KMS-11 (cell line): ENCODE data around the gene DLG2.

ENCODE experiments used
- H2AFZ ChIP-seq: fragments of 200-600 bp; sonication (generic); 2 replicates; pipeline ENCODE4 v1.6.1; 2016; ENCODE audit warnings: antibody characterized with exemption, mixed run types, low read depth
- H3K27ac ChIP-seq: fragments of 200-600 bp; sonication (generic); 2 replicates; pipeline ENCODE4 v1.6.1; 2016; ENCODE audit warnings: mild to moderate bottlenecking, mixed run types
- H3K27me3 ChIP-seq: fragments of 200-600 bp; sonication (generic); 2 replicates; pipeline ENCODE4 v1.6.1; 2017; ENCODE audit warnings: mild to moderate bottlenecking, low read depth, mixed run types, moderate library complexity; ENCODE audit not compliant: insufficient read depth
- H3K36me3 ChIP-seq: fragments of 200-600 bp; sonication (generic); 2 replicates; pipeline ENCODE4 v1.6.1; 2017; ENCODE audit warnings: mild to moderate bottlenecking, mixed run types; ENCODE audit not compliant: insufficient read depth
- H3K4me1 ChIP-seq: fragments of 200-600 bp; sonication (generic); 2 replicates; pipeline ENCODE4 v1.6.1; 2016; ENCODE audit warnings: mild to moderate bottlenecking, low read depth, mixed run types; ENCODE audit not compliant: poor library complexity, severe bottlenecking
- H3K4me2 ChIP-seq: fragments of 200-600 bp; sonication (generic); 2 replicates; pipeline ENCODE4 v1.7.0; 2016; ENCODE audit warnings: mild to moderate bottlenecking, mixed run types
- H3K4me3 ChIP-seq: fragments of 200-600 bp; sonication (generic); IDR thresholded peaks from 2 replicates; pipeline ENCODE4 v1.6.1; 2017; ENCODE audit warnings: low read depth, low read length, mixed read lengths; ENCODE audit not compliant: insufficient read depth
- H3K79me2 ChIP-seq: fragments of 200-600 bp; sonication (generic); 2 replicates; pipeline ENCODE4 v1.6.1; 2016; ENCODE audit warnings: low read depth, mixed run types; ENCODE audit not compliant: insufficient read depth
- H3K9ac ChIP-seq: fragments of 200-600 bp; sonication (generic); 2 replicates; pipeline ENCODE4 v1.6.1; 2016; ENCODE audit warnings: mild to moderate bottlenecking, mixed run types
- H4K20me1 ChIP-seq: fragments of 200-600 bp; sonication (generic); 2 replicates; pipeline ENCODE4 v1.6.1; 2016; ENCODE audit warnings: mild to moderate bottlenecking, mixed run types; ENCODE audit not compliant: insufficient read depth
- TF ChIP-seq, protein P1 (sequence below): fragments of 200-600 bp; sonication (generic); conservative IDR thresholded peaks from 2 replicates; pipeline ENCODE4 v1.6.1; 2017; ENCODE audit warnings: low read depth, mild to moderate bottlenecking, antibody characterized with exemption, low read length, moderate library complexity, mixed read lengths

The DLG2 gene

DNA sequence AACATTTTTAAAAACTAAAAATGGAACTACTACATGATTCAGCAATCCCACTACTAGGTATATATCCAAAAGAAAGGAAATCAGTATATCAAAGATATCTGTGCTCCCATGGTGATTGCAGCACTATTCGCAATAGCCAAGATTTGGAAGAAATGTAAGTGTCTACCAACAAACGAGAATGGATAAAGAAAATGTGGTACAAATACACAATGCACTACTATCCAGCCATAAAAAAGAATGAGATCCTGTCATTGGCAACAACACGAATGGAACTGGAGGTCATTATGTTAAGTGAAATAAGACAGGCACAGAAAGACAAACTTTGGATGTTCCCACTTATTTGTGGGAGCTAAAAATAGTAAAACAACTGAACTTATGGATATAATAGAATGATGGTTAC lies 1765.1 kb downstream of the DLG2 start:
- Histone ChIP-seq H2AFZ (no peak overlapping the region), H3K27me3 (no peaks in the 10 kb centered on the region), H3K27ac (no peak overlapping the region), H3K36me3 (no peaks in the 10 kb centered on the region), H4K20me1 (no peaks in the 10 kb centered on the region), H3K79me2 (no peaks in the 10 kb centered on the region), H3K9ac (no peak overlapping the region), H3K4me2 (no peak overlapping the region), H3K4me3 (no peak overlapping the region), H3K4me1 (no peaks in the 10 kb centered on the region)
- TF ChIP-seq, protein P1, sequence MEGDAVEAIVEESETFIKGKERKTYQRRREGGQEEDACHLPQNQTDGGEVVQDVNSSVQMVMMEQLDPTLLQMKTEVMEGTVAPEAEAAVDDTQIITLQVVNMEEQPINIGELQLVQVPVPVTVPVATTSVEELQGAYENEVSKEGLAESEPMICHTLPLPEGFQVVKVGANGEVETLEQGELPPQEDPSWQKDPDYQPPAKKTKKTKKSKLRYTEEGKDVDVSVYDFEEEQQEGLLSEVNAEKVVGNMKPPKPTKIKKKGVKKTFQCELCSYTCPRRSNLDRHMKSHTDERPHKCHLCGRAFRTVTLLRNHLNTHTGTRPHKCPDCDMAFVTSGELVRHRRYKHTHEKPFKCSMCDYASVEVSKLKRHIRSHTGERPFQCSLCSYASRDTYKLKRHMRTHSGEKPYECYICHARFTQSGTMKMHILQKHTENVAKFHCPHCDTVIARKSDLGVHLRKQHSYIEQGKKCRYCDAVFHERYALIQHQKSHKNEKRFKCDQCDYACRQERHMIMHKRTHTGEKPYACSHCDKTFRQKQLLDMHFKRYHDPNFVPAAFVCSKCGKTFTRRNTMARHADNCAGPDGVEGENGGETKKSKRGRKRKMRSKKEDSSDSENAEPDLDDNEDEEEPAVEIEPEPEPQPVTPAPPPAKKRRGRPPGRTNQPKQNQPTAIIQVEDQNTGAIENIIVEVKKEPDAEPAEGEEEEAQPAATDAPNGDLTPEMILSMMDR = no peak

DNA sequence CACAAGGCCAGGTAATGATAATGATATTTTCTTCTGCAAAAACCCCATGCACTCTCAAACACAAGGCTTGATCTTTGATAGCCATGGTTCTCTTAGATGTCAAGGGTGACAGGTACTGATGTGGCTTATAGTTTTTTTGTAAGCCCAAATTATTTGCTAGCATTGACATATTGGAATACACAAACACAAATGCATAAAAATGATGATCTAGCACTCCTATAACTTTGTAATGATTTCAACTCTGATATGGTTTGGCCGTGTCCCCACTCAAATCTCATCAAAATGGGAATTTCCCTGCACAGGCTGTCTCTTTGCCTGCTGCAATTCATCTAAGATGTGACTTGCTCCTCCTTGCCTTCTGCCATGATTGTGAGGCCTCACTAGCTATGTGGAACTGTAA lies 1768.5 kb downstream of the DLG2 start:
- Histone ChIP-seq H2AFZ (no peak overlapping the region), H3K4me1 (no peaks in the 10 kb centered on the region), H3K36me3 (no peaks in the 10 kb centered on the region), H3K79me2 (no peaks in the 10 kb centered on the region), H3K27ac (no peak overlapping the region), H3K4me3 (no peak overlapping the region), H4K20me1 (no peaks in the 10 kb centered on the region), H3K9ac (no peak overlapping the region), H3K27me3 (no peaks in the 10 kb centered on the region), H3K4me2 (no peak overlapping the region)
- TF ChIP-seq, protein P1 = no peak

DNA sequence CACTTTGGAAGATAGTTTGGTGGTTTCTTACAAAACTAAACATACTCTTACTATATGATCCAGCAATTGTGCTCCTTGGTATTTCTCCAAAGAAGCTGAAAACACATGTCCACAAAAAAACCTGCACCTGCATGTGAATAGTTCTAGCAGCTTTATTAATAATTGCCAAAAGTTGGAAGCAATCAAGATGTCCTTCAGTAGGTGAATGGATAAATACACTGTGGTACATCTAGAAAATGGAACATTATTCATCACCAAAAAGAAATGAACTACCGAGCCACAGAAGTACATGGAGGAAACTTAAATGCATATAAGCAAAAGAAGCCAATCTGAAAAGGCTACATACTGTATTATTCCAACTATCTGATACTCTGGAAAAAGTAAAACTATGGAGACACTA lies 1771.9 kb downstream of the DLG2 start:
- H3K27ac ChIP-seq = no peak overlapping the region
- H3K79me2 ChIP-seq = no peaks in the 10 kb centered on the region
- H3K9ac ChIP-seq = no peak overlapping the region
- H3K4me3 ChIP-seq = no peak overlapping the region
- H3K4me1 ChIP-seq = no peaks in the 10 kb centered on the region
- no peaks in the 10 kb centered on the region for H3K36me3 ChIP-seq
- no peaks in the 10 kb centered on the region for H4K20me1 ChIP-seq
- TF ChIP-seq, protein P1 = no peak
- H2AFZ ChIP-seq = no peak overlapping the region
- H3K27me3 ChIP-seq = no peaks in the 10 kb centered on the region
- no peak overlapping the region for H3K4me2 ChIP-seq

DNA sequence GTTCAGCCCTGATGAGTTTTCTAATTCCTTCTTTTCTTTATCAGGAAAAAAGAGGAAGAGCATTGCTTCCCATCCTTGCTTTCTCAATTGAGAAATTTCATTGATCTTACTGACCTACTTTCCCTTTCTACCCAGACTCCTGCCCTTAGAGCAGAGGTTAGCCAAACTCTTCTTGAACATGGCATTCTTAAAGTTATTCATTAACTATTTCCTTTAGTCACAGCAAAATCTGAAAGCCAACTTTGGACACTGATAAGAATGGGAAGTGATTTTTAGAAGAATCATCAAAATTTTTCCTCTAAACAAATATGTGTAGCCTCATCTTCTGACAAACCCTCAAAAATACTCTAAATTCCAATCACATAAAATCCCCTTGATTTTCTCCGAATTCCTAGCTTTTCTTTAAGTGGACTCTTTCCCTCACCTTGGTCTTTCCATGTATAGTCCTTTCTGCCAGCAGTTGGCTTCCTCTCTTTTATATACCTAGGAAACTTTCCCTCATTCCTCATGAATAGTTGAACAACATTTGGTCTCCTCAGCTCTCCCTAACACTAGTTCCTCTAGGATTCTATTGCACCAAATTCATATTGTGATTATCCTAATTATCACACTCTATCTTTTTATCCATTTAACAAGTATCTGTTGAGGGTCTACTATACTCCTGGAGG lies 1774.2 kb downstream of the DLG2 start:
- H2AFZ ChIP-seq = no peak overlapping the region
- no peaks in the 10 kb centered on the region for H3K79me2 ChIP-seq
- H3K4me2 ChIP-seq = no peak overlapping the region
- H3K9ac ChIP-seq = no peak overlapping the region
- no peak overlapping the region for H3K4me3 ChIP-seq
- no peak overlapping the region for H3K27ac ChIP-seq
- no peaks in the 10 kb centered on the region for H3K4me1 ChIP-seq
- H3K27me3 ChIP-seq = no peaks in the 10 kb centered on the region
- no peaks in the 10 kb centered on the region for H4K20me1 ChIP-seq
- TF ChIP-seq, protein P1 = no peak
- H3K36me3 ChIP-seq = no peaks in the 10 kb centered on the region
